Measurements from ENCODE around the gene KCNIP4. TPM values are rescaled to one million over a fixed set of nuclear protein-coding genes. Genes with fewer than 3 reads are reported as not detected.

KCNIP4 gene
- total RNA-seq, 1 donor from 2014 or later = not detected

DNA sequence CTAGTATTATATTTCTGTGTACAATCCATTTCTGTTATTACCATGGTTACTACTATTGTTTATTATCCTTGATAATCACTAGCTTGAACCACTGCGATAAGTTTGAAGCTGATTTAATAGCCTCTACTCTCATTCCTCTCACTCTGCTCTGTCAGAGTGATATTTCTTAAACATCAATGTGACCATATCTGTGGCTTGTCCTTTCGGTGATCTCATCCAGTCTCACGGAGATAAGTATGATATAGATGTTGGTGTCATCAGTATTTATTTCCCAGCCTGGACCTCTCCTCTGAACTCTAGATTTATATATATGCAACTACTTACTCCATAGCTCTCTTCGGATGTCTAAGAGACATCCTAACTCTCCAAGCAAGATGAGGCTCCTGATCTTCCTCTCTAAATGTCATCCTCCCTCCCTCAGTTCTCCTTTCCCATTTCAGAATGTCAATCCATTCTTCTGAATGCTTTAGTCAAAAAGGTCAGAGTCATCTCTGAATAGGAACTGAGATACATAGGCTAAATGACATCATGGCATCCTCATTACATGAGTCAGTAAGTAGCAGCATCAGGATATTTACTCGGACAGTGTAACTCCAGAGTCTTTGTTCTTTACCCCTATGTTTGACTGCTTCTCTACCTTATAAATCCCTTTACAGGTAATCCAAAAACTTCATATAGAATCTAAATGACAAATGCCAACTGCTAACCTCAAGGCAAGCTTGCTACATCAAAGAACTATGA is 1118.8 kb downstream of the KCNIP4 start:
- Mint-ChIP-seq H3K27ac (ENCODE audit: unreplicated experiment) (no peak overlapping the region), H3K36me3 (ENCODE audit: low read depth) (no peaks in the 10 kb centered on the region), H3K9me3 (ENCODE audit: low read depth) (peaks cover 4% of the 10 kb centered on the region), H3K4me1 (ENCODE audit: low read depth) (peaks cover 4% of the 10 kb centered on the region), H3K4me3 (ENCODE audit: unreplicated experiment) (no peak overlapping the region), H3K27me3 (ENCODE audit: low read depth) (peaks cover 4% of the 10 kb centered on the region)
- TF ChIP-seq, protein P1, sequence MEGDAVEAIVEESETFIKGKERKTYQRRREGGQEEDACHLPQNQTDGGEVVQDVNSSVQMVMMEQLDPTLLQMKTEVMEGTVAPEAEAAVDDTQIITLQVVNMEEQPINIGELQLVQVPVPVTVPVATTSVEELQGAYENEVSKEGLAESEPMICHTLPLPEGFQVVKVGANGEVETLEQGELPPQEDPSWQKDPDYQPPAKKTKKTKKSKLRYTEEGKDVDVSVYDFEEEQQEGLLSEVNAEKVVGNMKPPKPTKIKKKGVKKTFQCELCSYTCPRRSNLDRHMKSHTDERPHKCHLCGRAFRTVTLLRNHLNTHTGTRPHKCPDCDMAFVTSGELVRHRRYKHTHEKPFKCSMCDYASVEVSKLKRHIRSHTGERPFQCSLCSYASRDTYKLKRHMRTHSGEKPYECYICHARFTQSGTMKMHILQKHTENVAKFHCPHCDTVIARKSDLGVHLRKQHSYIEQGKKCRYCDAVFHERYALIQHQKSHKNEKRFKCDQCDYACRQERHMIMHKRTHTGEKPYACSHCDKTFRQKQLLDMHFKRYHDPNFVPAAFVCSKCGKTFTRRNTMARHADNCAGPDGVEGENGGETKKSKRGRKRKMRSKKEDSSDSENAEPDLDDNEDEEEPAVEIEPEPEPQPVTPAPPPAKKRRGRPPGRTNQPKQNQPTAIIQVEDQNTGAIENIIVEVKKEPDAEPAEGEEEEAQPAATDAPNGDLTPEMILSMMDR (IDR thresholded peaks at IDR 0.05) = no peak
- DNase-seq (ENCODE audit: low spot score) = no peak

DNA sequence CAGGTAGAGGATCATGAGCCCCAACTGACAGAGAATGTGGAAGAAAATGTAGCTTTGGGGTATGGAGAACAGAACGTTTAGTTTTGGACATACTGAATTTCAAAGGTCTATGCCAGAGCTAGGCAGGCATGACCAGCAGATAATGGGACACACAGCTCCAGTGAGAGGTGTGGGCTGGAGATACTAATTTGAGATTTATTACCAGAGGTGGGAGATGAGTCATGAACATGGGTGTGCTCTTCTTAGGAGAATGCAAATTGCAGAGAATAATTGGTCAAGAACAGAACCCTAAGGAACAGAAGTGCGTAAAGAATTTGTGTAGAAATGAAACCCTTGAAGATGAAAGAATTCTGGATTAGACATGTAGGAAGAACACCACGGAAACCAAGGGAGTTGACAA is 1123.1 kb downstream of the KCNIP4 start:
- DNase-seq (ENCODE audit: low spot score) = no peak
- Mint-ChIP-seq H3K4me3 (ENCODE audit: unreplicated experiment) (no peak overlapping the region), H3K27me3 (ENCODE audit: low read depth) (peaks cover 4% of the 10 kb centered on the region), H3K9me3 (ENCODE audit: low read depth) (peaks cover 4% of the 10 kb centered on the region), H3K27ac (ENCODE audit: unreplicated experiment) (no peak overlapping the region), H3K36me3 (ENCODE audit: low read depth) (no peaks in the 10 kb centered on the region), H3K4me1 (ENCODE audit: low read depth) (no peaks in the 10 kb centered on the region)
- TF ChIP-seq, protein P1 (IDR thresholded peaks at IDR 0.05) = no peak

DNA sequence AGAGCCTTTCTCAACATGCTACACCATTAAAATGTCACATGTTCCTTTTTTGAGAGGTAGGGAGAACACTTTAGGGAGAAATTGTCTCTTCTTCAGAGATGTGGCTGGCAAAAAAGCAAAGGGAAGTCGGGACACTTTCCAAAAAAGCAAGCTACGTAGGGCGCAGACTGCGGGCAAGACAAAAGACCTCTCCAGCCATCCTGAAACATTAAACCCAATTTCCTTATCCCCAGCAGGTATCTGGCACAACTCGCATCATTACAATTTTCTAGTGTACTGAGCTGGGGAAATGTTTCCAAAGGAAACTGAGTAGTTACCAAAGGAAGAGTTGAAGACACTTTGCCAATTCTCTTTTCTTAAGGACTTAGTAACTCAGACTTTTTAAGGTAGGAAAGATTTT is 1132.3 kb downstream of the KCNIP4 start:
- Mint-ChIP-seq H3K27me3 (ENCODE audit: low read depth) (peaks cover 30% of the 10 kb centered on the region), H3K36me3 (ENCODE audit: low read depth) (no peaks in the 10 kb centered on the region), H3K4me3 (ENCODE audit: unreplicated experiment) (no peak overlapping the region), H3K27ac (ENCODE audit: unreplicated experiment) (no peak overlapping the region), H3K9me3 (ENCODE audit: low read depth) (no peaks in the 10 kb centered on the region), H3K4me1 (ENCODE audit: low read depth) (no peaks in the 10 kb centered on the region)
- DNase-seq (ENCODE audit: low spot score) = no peak
- TF ChIP-seq, protein P1 (IDR thresholded peaks at IDR 0.05) = no peak

DNA sequence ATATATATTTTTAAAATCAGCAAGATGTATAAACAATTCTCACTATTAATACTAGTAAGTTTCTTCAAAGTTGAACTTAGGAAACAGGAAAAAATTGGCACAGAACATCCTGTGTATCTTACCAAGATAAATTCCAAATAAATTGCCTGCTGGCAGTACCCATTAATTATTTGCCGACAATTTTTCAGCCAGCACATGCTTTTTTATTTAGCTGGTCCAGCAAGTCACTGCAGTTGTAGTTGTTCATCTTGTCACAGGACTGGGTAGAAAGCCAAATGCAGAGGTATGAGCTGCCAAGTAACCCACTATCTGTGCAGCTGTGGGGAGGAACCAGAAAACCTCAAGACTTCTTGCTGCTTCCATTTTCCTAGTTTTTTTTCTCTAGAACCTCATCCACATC is 1134.9 kb downstream of the KCNIP4 start:
- Mint-ChIP-seq H3K4me3 (ENCODE audit: unreplicated experiment) (no peak overlapping the region), H3K9me3 (ENCODE audit: low read depth) (no peaks in the 10 kb centered on the region), H3K27me3 (ENCODE audit: low read depth) (peaks cover 32% of the 10 kb centered on the region), H3K36me3 (ENCODE audit: low read depth) (no peaks in the 10 kb centered on the region), H3K27ac (ENCODE audit: unreplicated experiment) (no peak overlapping the region), H3K4me1 (ENCODE audit: low read depth) (no peaks in the 10 kb centered on the region)
- DNase-seq (ENCODE audit: low spot score) = no peak
- TF ChIP-seq, protein P1 (IDR thresholded peaks at IDR 0.05) = no peak

DNA sequence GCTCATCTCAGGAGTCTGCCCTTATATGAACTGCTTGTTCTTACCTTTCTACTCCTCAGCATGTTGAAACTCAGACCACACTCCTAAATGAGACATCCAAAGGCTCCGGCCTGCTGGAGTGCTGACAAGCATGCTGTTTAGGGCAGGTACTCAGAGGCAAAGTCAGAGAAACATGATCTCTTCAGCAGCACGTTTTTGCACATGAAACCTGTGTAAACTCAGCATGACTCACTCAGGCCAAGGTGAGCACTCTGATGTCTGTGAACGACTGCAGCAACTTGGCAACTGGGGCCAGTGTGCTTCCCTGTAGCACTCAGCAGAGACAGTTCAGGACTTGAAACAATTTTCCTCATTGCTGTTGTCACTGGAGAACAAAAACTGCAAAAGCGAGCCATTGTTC is 1138.8 kb downstream of the KCNIP4 start:
- no peak overlapping the region for H3K4me3 Mint-ChIP-seq (ENCODE audit: unreplicated experiment)
- H3K27ac Mint-ChIP-seq (ENCODE audit: unreplicated experiment) = no peak overlapping the region
- H3K4me1 Mint-ChIP-seq (ENCODE audit: low read depth) = no peaks in the 10 kb centered on the region
- TF ChIP-seq, protein P1 (IDR thresholded peaks at IDR 0.05) = no peak
- H3K36me3 Mint-ChIP-seq (ENCODE audit: low read depth) = no peaks in the 10 kb centered on the region
- DNase-seq (ENCODE audit: low spot score) = no peak
- peaks cover 25% of the 10 kb centered on the region for H3K27me3 Mint-ChIP-seq (ENCODE audit: low read depth)
- H3K9me3 Mint-ChIP-seq (ENCODE audit: low read depth) = peaks cover 6% of the 10 kb centered on the region
